Suprapubic skin (tissue), 4 donors: ENCODE results near the gene MR1.

Source experiments
- EP300 ChIP-seq: sonication (generic); formaldehyde crosslinking; IDR thresholded peaks from one replicate; pipeline ENCODE4 v1.6.1; 2017; ENCODE audit warnings: antibody characterized with exemption
- POLR2A ChIP-seq, 2 donors: fragments of 450-650 bp; IDR thresholded peaks; one replicate each; pipeline ENCODE4 v1.6.1; 2017; ENCODE audit warnings: antibody characterized with exemption in 2 of 2, mild to moderate bottlenecking in 2 of 2, moderate library complexity in 2 of 2
- POLR2AphosphoS5 ChIP-seq, 3 donors: sonication (generic); formaldehyde crosslinking; IDR thresholded peaks; one replicate each; pipeline ENCODE4 v1.6.1; 2017; ENCODE audit warnings: antibody characterized with exemption in 3 of 3
- TF ChIP-seq, protein P1 (sequence below), 2 donors: fragments of 200-600 bp in 1 of 2; fragments of 450-650 bp in 1 of 2; sonication (generic) in 1 of 2; IDR thresholded peaks; one replicate each; pipeline ENCODE4 v1.5.1; 2016 to 2019; ENCODE audit warnings: antibody characterized with exemption in 2 of 2, mild to moderate bottlenecking in 1 of 2, moderate library complexity in 1 of 2

DNA sequence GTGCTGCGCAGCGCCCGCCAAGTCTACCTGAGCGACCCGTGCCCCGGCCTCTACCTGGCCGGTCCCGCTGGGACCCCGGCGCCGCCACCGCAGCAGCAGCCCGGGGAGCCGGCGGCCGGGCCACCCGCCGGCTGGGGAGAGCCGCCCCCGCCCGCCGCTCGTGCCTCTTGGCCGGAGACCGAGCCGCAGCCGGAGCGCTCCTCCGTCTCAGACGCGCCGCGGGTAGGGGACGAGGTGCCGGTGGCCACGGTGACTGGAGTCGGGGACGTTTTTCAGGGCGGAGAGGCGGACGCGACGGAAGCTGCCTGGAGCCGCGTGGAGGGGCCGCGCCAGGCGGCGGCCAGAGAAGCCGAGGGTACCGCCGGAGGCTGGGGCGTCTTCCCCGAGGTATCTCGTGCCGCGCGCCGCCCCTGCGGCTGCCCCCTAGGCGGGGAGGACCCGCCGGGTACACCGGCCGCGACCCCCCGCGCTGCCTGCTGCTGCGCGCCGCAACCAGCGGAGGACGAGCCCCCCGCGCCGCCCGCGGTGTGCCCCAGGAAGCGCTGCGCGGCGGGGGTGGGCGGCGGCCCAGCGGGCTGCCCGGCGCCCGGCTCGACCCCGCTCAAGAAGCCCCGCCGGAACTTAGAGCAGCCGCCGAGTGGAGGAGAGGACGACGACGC, 55.4 kb downstream of the MR1 start:
- TF ChIP-seq, protein P1, sequence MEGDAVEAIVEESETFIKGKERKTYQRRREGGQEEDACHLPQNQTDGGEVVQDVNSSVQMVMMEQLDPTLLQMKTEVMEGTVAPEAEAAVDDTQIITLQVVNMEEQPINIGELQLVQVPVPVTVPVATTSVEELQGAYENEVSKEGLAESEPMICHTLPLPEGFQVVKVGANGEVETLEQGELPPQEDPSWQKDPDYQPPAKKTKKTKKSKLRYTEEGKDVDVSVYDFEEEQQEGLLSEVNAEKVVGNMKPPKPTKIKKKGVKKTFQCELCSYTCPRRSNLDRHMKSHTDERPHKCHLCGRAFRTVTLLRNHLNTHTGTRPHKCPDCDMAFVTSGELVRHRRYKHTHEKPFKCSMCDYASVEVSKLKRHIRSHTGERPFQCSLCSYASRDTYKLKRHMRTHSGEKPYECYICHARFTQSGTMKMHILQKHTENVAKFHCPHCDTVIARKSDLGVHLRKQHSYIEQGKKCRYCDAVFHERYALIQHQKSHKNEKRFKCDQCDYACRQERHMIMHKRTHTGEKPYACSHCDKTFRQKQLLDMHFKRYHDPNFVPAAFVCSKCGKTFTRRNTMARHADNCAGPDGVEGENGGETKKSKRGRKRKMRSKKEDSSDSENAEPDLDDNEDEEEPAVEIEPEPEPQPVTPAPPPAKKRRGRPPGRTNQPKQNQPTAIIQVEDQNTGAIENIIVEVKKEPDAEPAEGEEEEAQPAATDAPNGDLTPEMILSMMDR (IDR thresholded peaks at IDR 0.05) = no peak
- TF ChIP-seq POLR2A (IDR thresholded peaks at IDR 0.05) (no peak), EP300 (no peak), POLR2AphosphoS5 (IDR thresholded peaks at IDR 0.05) (no peak)
